Frontal cortex (tissue), 4 donors: ENCODE measurements around the gene KLF6. TPM values are rescaled to one million over a fixed set of nuclear protein-coding genes. Genes with fewer than 3 reads are reported as not detected.
A peak's percentile ranks its signal among the peaks of the same experiment; 100 is the strongest.
"Not testable (repeated sequence)": the region's sequence is repeated elsewhere in the genome, so short reads cannot be mapped to it uniquely, and the experiment has no call there.

Experiments
- DNase-seq, 2 donors: peaks; one replicate each; pipeline ENCODE4 v3.0.0; 2012; ENCODE audit warnings: low spot score in 2 of 2
- FAIRE-seq: peaks from 2 replicates; lab custom pipeline; 2012; peaks lifted over from hg19 to GRCh38; lab: Jason Lieb, UNC
- total RNA-seq: library from RNA; depleted of rRNA; stranded (reverse); fragments of >200 nt; gene quantifications from one replicate; pipeline ENCODE4 v1.2.3, GENCODE V29; 2014
- donor health status: control.
- donor health status: control.
- donor health status: control.

The KLF6 gene
- total RNA-seq, 1 donor from 2014 or later = 67.3 TPM

DNA sequence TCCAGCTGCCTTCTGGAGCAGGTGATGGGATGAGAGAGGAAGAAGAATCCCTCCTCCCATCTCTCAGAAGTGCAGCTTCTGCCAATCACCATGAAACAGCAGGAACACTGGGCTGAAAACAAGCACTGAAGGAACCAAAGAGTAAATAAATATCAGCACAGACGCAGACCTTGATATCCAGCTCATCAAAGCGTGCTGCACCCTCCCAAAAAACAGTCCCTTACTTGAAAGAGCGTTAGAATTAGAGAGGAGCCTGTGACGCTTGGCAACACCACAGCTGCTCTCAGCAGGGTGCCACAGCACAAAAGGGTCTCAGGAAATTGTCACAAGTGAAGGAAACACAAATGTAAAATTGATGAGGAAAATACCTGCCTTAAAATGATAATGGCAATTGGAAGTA is 39.5 kb downstream of the KLF6 start:
- FAIRE-seq = no peak
- no peak for DNase-seq

DNA sequence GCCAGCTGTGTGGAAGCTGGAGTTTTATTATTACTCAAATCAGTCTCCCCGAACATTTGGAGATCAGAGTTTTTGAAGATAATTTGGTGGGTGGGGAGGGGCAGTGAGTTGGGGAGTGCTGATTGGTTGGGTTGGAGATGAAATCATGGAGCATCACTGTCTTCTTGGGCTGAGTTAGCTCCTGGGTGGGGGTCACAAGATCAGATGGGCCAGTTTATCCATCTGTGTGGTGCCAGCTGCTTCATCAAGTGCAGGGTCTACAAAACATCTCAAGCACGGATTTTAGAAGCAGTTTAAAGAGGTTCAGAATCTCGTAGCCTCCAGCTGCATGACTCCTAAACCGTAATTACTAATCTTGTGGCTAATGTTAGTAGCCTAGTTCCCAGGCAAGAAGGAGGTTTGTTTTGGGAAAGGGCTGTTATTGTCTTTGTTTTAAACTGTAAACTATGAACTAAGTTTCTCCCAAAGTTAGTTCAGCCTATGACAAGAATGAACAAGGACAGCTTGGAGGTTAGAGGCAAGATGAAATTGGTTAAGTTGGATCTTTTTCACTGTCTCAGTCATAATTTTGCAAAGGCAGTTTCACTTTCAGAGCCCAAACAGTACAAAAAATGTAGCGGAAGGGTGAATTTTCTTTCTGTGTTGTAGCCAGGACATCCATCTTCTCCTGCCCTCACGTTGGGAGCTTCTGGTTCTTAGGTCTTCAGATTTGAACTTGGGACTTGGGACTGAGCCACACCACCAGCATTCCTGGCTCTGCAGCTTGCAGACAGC is 43.1 kb downstream of the KLF6 start:
- FAIRE-seq (no peak), DNase-seq (no peak)

DNA sequence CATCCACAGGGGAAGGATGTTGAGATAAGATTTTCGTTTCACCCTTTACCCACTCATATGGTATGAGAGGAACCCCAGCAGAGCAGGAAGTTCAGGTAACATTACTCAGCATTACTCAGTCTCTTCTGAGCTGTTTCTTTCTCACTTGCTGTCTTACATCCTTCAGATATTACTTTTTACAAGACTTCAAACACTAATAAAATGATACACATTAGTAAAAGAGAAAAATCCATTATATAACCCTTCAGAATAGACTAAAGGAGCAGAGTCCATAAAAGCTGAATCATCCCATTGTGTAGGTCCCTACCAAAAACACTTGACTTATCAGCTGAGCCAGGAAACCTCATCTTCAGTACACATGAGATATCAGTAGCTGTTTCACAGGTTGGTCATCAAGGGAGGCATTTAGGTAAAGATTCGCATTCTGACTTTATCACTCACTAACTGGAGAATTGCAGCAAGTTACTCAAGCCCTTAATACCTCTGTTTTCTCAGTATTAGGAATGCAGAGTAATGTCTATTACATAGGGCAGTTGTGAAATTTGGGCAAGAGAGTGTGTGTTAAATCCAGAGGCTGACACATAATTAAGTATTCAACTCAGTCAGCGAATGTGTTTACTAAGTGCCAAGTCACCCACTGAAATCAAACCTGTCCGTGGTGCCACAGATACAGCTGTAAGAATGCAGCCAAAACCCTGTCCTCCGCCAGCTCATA is 44.7 kb downstream of the KLF6 start:
- no peak for FAIRE-seq
- no peak for DNase-seq

DNA sequence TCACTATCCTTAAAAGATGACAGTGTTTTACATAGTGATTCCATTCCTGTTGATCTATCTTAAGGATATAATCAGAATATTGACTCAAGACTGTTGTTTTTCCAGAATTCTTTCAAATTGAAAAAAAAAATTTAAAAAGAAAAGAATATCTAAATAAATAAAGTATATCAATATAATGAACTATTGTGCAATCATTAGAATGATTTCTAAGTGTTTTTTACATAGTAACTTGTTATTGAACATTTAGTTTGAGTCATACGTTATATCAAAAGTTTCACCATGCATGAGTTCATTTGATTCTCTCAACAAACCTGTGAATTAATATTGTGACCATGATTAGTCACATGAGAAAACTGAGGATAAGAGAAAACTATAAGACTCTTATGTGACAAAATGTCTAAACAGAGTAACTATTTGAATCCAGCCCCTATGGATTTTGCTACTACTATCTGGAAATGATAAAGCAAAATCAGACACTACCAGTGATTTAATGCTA is 46.1 kb downstream of the KLF6 start:
- peak; percentile 83 for FAIRE-seq
- no peak for DNase-seq

DNA sequence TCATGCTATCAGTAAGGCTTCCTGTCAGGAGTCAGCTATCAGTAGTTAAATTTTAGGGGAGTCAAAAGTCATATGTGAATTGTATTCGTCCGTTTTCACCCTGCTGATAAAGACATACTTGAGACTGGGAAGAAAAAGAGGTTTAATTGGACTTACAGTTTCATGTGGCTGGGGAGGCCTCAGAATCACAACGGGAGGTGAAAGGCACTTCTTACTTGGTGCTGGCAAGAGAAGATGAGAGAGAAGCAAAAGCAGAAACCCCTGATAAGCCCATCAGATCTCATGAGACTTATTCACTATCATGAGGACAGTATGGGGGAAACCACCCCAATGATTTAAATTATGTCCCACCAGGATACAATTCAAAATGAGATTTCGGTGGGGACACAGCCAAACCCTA is 47.1 kb downstream of the KLF6 start:
- DNase-seq = no peak
- FAIRE-seq = no peak

DNA sequence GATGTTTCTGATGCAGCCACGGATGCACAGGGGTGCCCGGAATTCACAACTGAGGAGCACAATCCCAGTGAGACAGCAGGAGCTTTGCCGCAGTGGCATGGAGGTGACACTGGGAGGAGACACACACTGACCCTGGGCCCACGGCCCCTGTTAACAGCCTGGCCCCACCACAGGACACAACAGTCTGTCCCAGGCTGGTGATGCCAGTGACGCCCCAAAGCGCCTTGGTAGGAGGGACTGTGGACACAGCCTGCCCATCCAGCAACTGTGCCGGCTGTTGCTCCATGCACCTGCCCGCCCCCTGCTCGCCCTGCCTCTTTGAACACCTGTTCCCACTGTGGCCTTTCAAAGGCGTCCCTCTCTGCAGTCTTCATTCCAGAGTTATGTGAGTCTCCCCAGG is 49.8 kb downstream of the KLF6 start:
- DNase-seq = no peak

DNA sequence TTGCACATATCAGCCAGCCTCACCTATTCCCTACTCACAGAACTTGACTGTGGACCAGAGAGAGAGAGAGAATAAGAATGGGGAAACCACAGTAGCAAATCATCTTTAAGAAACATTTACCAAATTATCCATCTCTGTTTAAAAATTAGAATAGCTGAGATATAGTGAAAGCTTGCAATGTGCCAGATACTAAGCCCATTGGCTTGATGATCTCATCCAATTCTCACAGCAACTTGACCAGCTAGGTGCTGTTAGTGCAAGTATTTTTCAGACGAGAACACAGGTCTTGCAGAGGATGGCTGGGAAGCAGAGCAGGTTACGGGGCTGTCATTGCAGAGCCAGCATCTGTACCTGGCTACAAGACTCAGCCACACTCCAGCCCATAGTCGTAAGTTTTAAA is 50.9 kb downstream of the KLF6 start:
- DNase-seq (no peak), FAIRE-seq (no peak)

More for the DNA sequence above, 49.8 kb downstream of the KLF6 start:
- FAIRE-seq = no peak

DNA sequence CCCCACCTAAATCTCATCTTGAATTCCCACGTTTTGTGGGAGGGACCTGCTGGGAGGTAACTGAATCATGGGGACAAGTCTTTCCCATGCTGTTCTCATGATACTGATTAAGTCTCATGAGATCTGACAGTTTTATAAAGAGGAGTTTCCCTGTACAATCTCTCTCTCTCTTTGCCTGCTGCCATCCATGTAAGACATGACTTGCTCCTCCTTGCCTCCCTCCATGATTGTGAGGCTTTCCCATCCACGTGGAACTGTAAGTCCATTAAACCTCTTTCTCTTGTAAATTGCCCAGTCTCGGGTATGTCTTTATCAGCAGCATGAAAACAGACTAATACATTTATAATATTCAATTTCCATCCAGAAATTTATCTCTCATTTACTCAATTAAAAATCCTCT is 52.8 kb downstream of the KLF6 start:
- not testable (repeated sequence) for DNase-seq, FAIRE-seq

DNA sequence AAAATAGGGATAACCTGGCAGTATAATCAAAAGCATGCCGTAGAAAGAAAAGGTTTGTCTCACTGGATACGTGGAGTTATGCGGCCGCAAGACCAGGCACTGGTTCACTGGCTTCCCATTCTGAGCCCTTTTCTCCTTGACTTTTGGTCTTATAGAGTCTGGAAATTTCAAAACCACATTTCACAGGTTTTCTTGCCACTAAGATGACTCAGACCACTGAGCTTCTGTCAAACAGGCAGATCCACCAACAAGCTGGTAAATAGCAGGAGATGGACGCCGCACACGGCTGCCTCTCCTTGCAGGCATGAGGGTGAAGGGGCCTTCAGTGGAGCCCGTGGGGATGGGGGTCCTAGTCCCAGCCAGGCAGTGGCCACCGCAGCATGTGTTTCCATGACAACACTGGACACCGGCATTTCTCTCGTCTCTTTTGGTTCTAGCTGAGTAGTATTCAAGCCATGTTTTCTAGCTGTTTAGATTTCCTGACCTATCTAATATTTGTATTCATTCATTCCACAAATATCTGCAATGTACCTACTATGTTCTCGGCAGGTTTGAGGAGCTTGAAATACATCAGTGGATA is 55.5 kb downstream of the KLF6 start:
- DNase-seq (no peak), FAIRE-seq (no peak)

DNA sequence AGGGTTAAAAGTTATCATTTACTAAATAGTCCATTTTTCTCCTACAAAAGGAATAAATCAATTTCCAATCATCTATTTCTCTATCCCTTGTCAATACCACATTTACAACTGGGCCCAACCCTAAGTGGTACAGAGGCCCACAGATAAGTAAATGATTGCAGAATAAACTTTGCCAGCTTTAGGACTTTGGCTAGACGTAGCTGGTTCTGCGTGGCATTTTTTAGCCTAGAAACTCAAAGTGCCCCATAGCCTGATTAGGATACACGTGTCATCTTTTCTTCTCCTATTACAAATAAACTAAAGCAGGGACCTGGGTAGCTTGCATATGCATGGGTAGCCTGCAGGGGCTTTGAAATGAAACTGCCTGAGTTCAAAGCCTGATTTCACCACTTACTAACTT is 56.4 kb downstream of the KLF6 start:
- no peak for FAIRE-seq
- no peak for DNase-seq

DNA sequence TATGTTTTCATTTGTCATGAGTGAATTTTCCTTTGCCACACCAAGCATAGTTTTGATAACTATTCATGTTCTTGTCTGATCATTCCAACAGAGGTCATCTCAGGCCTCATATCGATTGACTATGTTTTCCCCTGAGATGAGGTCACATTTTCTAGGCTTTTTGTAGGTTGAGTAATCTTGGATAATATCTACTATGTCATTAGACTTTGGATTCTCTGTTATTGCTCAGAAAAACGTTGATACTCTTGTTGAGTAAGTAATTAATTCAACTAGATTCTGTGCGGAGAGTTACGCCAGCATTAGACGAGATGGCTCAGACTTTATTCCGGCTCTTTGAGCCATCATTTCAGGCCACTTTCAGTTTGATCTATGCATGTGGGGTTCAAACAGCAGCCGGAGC is 57.7 kb downstream of the KLF6 start:
- no peak for FAIRE-seq

More for the DNA sequence above, 57.7 kb downstream of the KLF6 start:
- DNase-seq = no peak
